ENCODE measurements around the gene ETV5. TPM values are rescaled to one million over a fixed set of nuclear protein-coding genes. Genes with fewer than 3 reads are reported as not detected.

The ETV5 gene
- total and polyA plus RNA-seq, 2 donors from 2014 or later = 5.1 to 34.6 TPM

DNA sequence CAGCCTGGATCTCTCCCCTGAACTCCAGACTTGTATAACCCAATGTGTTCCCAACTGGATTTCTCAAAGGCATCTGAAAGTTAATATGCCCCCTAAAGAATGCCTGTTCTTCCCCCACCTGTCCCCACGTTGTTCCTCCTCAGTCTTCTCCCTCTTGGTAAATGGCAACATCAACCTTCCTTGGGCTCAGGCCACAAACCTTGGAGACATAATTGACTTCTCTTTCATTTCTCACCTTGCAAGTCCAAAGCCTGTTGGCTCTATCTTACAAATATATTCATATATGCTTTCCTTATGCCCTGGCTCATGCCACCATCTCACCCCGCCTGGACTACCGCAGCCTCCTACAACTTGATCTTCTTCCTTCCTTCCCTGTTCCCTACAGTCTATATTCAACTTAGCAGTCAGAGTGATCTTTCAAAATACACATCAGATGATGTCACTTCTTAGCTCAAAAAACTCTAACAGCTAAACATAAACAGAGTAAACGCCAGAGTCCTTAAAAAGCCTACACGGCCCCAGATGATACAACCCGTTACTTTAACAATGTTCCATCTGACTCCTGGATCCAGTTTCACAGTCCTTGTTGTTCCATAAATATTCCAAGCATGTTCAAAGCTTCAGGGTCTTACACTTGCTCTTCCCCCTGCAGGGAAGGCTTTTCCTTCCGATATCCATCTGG lies 66.2 kb downstream of the ETV5 start:
- H3K27me3 ChIP-seq (ENCODE audit: control insufficient read depth, insufficient read depth, low read length) = no peaks in the 10 kb centered on the region
- TF ChIP-seq, protein P1, sequence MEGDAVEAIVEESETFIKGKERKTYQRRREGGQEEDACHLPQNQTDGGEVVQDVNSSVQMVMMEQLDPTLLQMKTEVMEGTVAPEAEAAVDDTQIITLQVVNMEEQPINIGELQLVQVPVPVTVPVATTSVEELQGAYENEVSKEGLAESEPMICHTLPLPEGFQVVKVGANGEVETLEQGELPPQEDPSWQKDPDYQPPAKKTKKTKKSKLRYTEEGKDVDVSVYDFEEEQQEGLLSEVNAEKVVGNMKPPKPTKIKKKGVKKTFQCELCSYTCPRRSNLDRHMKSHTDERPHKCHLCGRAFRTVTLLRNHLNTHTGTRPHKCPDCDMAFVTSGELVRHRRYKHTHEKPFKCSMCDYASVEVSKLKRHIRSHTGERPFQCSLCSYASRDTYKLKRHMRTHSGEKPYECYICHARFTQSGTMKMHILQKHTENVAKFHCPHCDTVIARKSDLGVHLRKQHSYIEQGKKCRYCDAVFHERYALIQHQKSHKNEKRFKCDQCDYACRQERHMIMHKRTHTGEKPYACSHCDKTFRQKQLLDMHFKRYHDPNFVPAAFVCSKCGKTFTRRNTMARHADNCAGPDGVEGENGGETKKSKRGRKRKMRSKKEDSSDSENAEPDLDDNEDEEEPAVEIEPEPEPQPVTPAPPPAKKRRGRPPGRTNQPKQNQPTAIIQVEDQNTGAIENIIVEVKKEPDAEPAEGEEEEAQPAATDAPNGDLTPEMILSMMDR (IDR thresholded peaks at IDR 0.05; ENCODE audit: borderline replicate concordance, extremely low read depth, insufficient read depth) = no peak
- H3K27ac ChIP-seq (ENCODE audit: low read depth in 2 of 2, low read length in 2 of 2) = no peak overlapping the region
- intact Hi-C loops (cut with DNase I) = no loop called here
- no peaks in the 10 kb centered on the region for H3K36me3 ChIP-seq (ENCODE audit: control insufficient read depth in 2 of 3, insufficient read depth in 3 of 3, low read length in 3 of 3)
- H3K4me3 ChIP-seq (ENCODE audit: low read length in 3 of 3) = no peak overlapping the region
- DNase-seq (no peak), FAIRE-seq (no peak)
- H3K9ac ChIP-seq (ENCODE audit: low read length in 3 of 3) = no peak overlapping the region
- no peaks in the 10 kb centered on the region for H3K4me1 ChIP-seq (ENCODE audit: control insufficient read depth in 2 of 3, insufficient read depth in 2 of 3, low read depth in 1 of 3, low read length in 3 of 3)
- H3K9me3 ChIP-seq (ENCODE audit: control insufficient read depth in 2 of 3, insufficient read depth in 1 of 3, low read length in 3 of 3) = peaks cover 0 to 6% (median 0%) of the 10 kb centered on the region in 3 donors

DNA sequence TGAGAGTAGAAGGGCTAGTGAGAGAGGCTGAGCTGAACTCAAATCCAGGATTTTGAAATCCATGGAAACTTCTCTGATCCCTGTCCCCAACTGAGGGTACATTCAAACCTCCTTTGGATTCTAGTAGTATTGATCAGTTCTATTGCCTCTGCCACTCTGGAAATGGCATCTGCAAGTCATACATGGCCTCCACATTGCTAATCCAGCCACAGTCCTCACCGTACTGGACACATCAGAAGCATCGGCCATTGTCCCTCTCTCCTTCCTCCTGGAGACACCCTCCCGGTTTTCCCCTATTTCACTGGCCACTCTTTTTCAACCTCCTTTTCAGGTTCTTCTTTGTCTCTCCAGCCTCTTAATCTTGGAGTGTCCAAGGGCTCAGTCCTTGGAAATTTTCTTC lies 66.9 kb downstream of the ETV5 start:
- no peak for FAIRE-seq
- Histone ChIP-seq H3K27me3 (ENCODE audit: control insufficient read depth, insufficient read depth, low read length) (no peaks in the 10 kb centered on the region), H3K27ac (ENCODE audit: low read depth in 2 of 2, low read length in 2 of 2) (no peak overlapping the region), H3K9me3 (ENCODE audit: control insufficient read depth in 2 of 3, insufficient read depth in 1 of 3, low read length in 3 of 3) (peaks cover 0 to 6% (median 0%) of the 10 kb centered on the region in 3 donors), H3K4me3 (ENCODE audit: low read length in 3 of 3) (no peak overlapping the region), H3K36me3 (ENCODE audit: control insufficient read depth in 2 of 3, insufficient read depth in 3 of 3, low read length in 3 of 3) (no peaks in the 10 kb centered on the region), H3K9ac (ENCODE audit: low read length in 3 of 3) (no peak overlapping the region), H3K4me1 (ENCODE audit: control insufficient read depth in 2 of 3, insufficient read depth in 2 of 3, low read depth in 1 of 3, low read length in 3 of 3) (no peaks in the 10 kb centered on the region)
- TF ChIP-seq, protein P1 (IDR thresholded peaks at IDR 0.05; ENCODE audit: borderline replicate concordance, extremely low read depth, insufficient read depth) = no peak
- intact Hi-C loops (cut with DNase I) = no loop called here
- DNase-seq = no peak

DNA sequence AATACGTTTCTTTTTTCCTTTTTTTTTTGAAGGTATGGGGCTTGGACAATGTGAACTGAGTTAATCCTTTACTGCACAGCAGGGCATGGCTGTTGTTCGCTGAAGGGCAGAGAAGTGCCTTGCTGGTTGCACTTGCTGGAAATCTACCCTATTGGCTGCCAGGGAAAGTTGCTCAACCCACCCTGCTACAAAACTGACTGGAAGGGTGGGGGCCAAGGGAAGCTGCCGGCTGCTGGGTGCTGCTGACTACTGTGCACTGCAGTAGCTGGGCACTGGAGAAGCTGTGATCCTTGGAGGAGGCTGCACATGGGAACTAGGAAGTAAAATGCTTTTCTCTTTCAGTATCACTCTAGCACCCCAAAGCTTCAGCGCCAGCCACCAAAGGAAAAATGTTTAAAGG lies 70.5 kb downstream of the ETV5 start:
- no peak overlapping the region for H3K4me3 ChIP-seq (ENCODE audit: low read length in 3 of 3)
- no peaks in the 10 kb centered on the region for H3K27me3 ChIP-seq (ENCODE audit: control insufficient read depth, insufficient read depth, low read length)
- FAIRE-seq (no peak), DNase-seq (no peak)
- no peaks in the 10 kb centered on the region for H3K36me3 ChIP-seq (ENCODE audit: control insufficient read depth in 2 of 3, insufficient read depth in 3 of 3, low read length in 3 of 3)
- H3K27ac ChIP-seq (ENCODE audit: low read depth in 2 of 2, low read length in 2 of 2) = no peak overlapping the region
- peaks cover 0 to 6% (median 0%) of the 10 kb centered on the region in 3 donors for H3K9me3 ChIP-seq (ENCODE audit: control insufficient read depth in 2 of 3, insufficient read depth in 1 of 3, low read length in 3 of 3)
- TF ChIP-seq, protein P1 (IDR thresholded peaks at IDR 0.05; ENCODE audit: borderline replicate concordance, extremely low read depth, insufficient read depth) = no peak
- H3K9ac ChIP-seq (ENCODE audit: low read length in 3 of 3) = no peak overlapping the region
- no peaks in the 10 kb centered on the region for H3K4me1 ChIP-seq (ENCODE audit: control insufficient read depth in 2 of 3, insufficient read depth in 2 of 3, low read depth in 1 of 3, low read length in 3 of 3)
- intact Hi-C loops (cut with DNase I) = no loop called here

All from kidney (tissue), 14 donors.